HG03469 (cell line): ENCODE measurements around the gene UBE3D.
A peak's percentile ranks its signal among the peaks of the same experiment; 100 is the strongest.

Source experiments
- ATAC-seq: cut with Tn5 transposase; IDR thresholded peaks from one replicate; pipeline ENCODE4 v1.9.1; 2021; ENCODE audit warnings: mild to moderate bottlenecking, moderate library complexity, moderate number of reproducible peaks; ENCODE audit not compliant: unreplicated experiment

Gene UBE3D

GRCh38 chr6:83065511-83066192, at the start of gene UBE3D:
UBE3D (minus strand) TSS chr6:83065841; CDS start chr6:83065718, 123 bp downstream.
- peak; percentile 60 for ATAC-seq

GRCh38 chr6:83114164-83114563, 48.5 kb upstream of the UBE3D start:
- no peak for ATAC-seq

GRCh38 chr6:83113258-83113657, 47.6 kb upstream of the UBE3D start:
- no peak for ATAC-seq

- ATAC-seq = no peak
These were observed 42.7 kb upstream of the UBE3D start for GRCh38 chr6:83108378-83108777.

- no peak for ATAC-seq
These were observed 32.9 kb upstream of the UBE3D start for GRCh38 chr6:83098589-83098988.

GRCh38 chr6:83097675-83098074, 32.0 kb upstream of the UBE3D start:
- ATAC-seq = no peak

- ATAC-seq = no peak
These were observed 31.6 kb upstream of the UBE3D start for GRCh38 chr6:83097204-83097603.

- ATAC-seq = no peak
These were observed 31.1 kb upstream of the UBE3D start for GRCh38 chr6:83096791-83097190.

- no peak for ATAC-seq
These were observed 27.2 kb upstream of the UBE3D start for GRCh38 chr6:83092756-83093399.

- peak; percentile 97 for ATAC-seq
These were observed 21.1 kb upstream of the UBE3D start for GRCh38 chr6:83086751-83087150.

GRCh38 chr6:83083476-83083875, 17.8 kb upstream of the UBE3D start:
- no peak for ATAC-seq

- no peak for ATAC-seq
These were observed 8.0 kb upstream of the UBE3D start for GRCh38 chr6:83073615-83074014.

- no peak for ATAC-seq
These were observed 7.1 kb upstream of the UBE3D start for GRCh38 chr6:83072726-83073125.

- ATAC-seq = no peak
These were observed 6.1 kb upstream of the UBE3D start for GRCh38 chr6:83071707-83072106.

- peak; percentile 52 for ATAC-seq
These were observed 5.4 kb upstream of the UBE3D start for GRCh38 chr6:83071023-83071422.

GRCh38 chr6:83069633-83070032, 4.0 kb upstream of the UBE3D start:
- no peak for ATAC-seq

GRCh38 chr6:83068616-83069015, 3.0 kb upstream of the UBE3D start:
- no peak for ATAC-seq

GRCh38 chr6:83067448-83068439, 2.1 kb upstream of the UBE3D start, which contains the start of gene DOP1A:
DOP1A (plus strand) TSS chr6:83067671; CDS start chr6:83096978, 29,307 bp downstream.
- peak; percentile 65 for ATAC-seq

- ATAC-seq = no peak
These were observed 3.4 kb downstream of the UBE3D start for GRCh38 chr6:83062225-83062624.

- no peak for ATAC-seq
These were observed 4.5 kb downstream of the UBE3D start for GRCh38 chr6:83061190-83061589.

- ATAC-seq = peak; percentile 88
These were observed 7.8 kb downstream of the UBE3D start for GRCh38 chr6:83057705-83058321.
